SK-N-SH (cell line): Measurements from ENCODE around the gene TYROBP. TPM values are rescaled to one million over a fixed set of nuclear protein-coding genes. Genes with fewer than 3 reads are reported as not detected.

Source experiments
- CTCF ChIA-PET: fragments of 300-600, 350-600 bp; formaldehyde crosslinking; extraction: SDS; loops from one replicate; lab custom pipeline; 2021; lab: Yijun Ruan, JAX
- POLR2A ChIA-PET: fragments of 350-600 bp; sonication (Branson Sonifier 250); formaldehyde crosslinking; extraction: SDS; loops from one replicate; lab custom pipeline; 2020; ENCODE audit warnings: antibody characterized with exemption, inconsistent platforms; lab: Yijun Ruan, JAX
- DNase-seq: peaks from one replicate; pipeline ENCODE4 v3.0.0; 2012
- H2AFZ ChIP-seq: fragments of 200-600 bp; sonication (generic); 2 replicates; pipeline ENCODE4 v1.8.1; 2016; ENCODE audit warnings: antibody characterized with exemption, mild to moderate bottlenecking, low read depth
- H3F3A ChIP-seq: fragments of 200-600 bp; sonication (generic); replicated peaks from 2 replicates; pipeline ENCODE3; 2016; ENCODE audit warnings: antibody characterized with exemption, mild to moderate bottlenecking; ENCODE audit not compliant: insufficient read depth
- H3K27ac ChIP-seq, 2 experiments: fragments of 200-500 bp in 1 of 2; fragments of 200-600 bp in 1 of 2; sonication (Bioruptor generic) in 1 of 2; sonication (generic), shearing (Covaris generic) in 1 of 2; 2 replicates each; pipeline versions ENCODE4 v1.5.1 to v1.6.1; 2014 to 2016; ENCODE audit warnings: low read depth in 2 of 2, inconsistent platforms in 1 of 2, low read length in 1 of 2, mild to moderate bottlenecking in 1 of 2, mixed read lengths in 1 of 2
- H3K27me3 ChIP-seq: fragments of 200-600 bp; sonication (generic), shearing (Covaris generic); 2 replicates; pipeline ENCODE4 v1.6.1; 2016; ENCODE audit warnings: mixed run types; ENCODE audit not compliant: insufficient read depth
- H3K36me3 ChIP-seq, 2 experiments: fragments of 200-500 bp in 1 of 2; fragments of 200-600 bp in 1 of 2; sonication (Bioruptor generic) in 1 of 2; sonication (generic) in 1 of 2; replicated peaks in 1 of 2; 2 replicates each; pipeline versions ENCODE3 to v1.5.1; 2014 to 2016; ENCODE audit warnings: low read length in 1 of 2, mild to moderate bottlenecking in 1 of 2; ENCODE audit not compliant: insufficient read depth in 2 of 2, control insufficient read depth in 1 of 2
- H3K4me1 ChIP-seq, 2 experiments: fragments of 200-500 bp in 1 of 2; fragments of 200-600 bp in 1 of 2; sonication (Bioruptor generic) in 1 of 2; sonication (generic), shearing (Covaris generic) in 1 of 2; 2 replicates each; pipeline versions ENCODE4 v1.5.1 to v1.6.1; 2014 to 2016; ENCODE audit warnings: low read depth in 1 of 2, low read length in 1 of 2, mixed run types in 1 of 2; ENCODE audit not compliant: insufficient read depth in 2 of 2, control insufficient read depth in 1 of 2
- H3K4me2 ChIP-seq: fragments of 200-600 bp; sonication (generic), shearing (Covaris generic); 2 replicates; pipeline ENCODE4 v1.6.1; 2017; ENCODE audit warnings: mixed run types
- H3K4me3 ChIP-seq, 2 experiments: fragments of 200-500 bp in 1 of 2; fragments of 200-600 bp in 1 of 2; sonication (Bioruptor generic) in 1 of 2; sonication (generic), shearing (Covaris generic) in 1 of 2; 2 replicates each; pipeline versions ENCODE4 v1.5.1 to v1.8.1; 2014 to 2016; ENCODE audit warnings: low read depth in 2 of 2, inconsistent platforms in 1 of 2, low read length in 1 of 2, mild to moderate bottlenecking in 1 of 2, mixed read lengths in 1 of 2, moderate library complexity in 1 of 2
- H3K79me2 ChIP-seq: fragments of 200-600 bp; sonication (generic); 2 replicates; pipeline ENCODE4 v1.8.1; 2017; ENCODE audit warnings: mild to moderate bottlenecking; ENCODE audit not compliant: insufficient read depth
- H3K9ac ChIP-seq: fragments of 200-600 bp; sonication (generic); 2 replicates; pipeline ENCODE4 v1.6.1; 2017; ENCODE audit warnings: mixed run types
- H3K9me2 ChIP-seq: fragments of 200-600 bp; sonication (generic); 2 replicates; pipeline ENCODE4 v1.6.1; 2017; ENCODE audit warnings: mixed run types
- H3K9me3 ChIP-seq: fragments of 200-600 bp; sonication (generic); 2 replicates; pipeline ENCODE4 v1.6.1; 2017; ENCODE audit warnings: mixed run types, mild to moderate bottlenecking, moderate library complexity
- H4K20me1 ChIP-seq: fragments of 200-600 bp; sonication (generic); 2 replicates; pipeline ENCODE4 v1.6.1; 2017; ENCODE audit warnings: mild to moderate bottlenecking, mixed run types; ENCODE audit not compliant: insufficient read depth
- JUND ChIP-seq: IDR thresholded peaks from 2 replicates; pipeline ENCODE4 v1.4.0; 2012
- NRF1 ChIP-seq: IDR thresholded peaks from 2 replicates; pipeline ENCODE4 v1.6.1; 2012; ENCODE audit warnings: low read depth, mild to moderate bottlenecking, low read length
- POLR2AphosphoS5 ChIP-seq: IDR thresholded peaks from 2 replicates; pipeline ENCODE4 v1.6.1; 2012; ENCODE audit warnings: low read depth, low read length
- REST ChIP-seq: IDR thresholded peaks from 2 replicates; pipeline ENCODE4 v1.6.1; 2012; ENCODE audit warnings: mild to moderate bottlenecking, low read depth, low read length, moderate library complexity
- SIN3A ChIP-seq: IDR thresholded peaks from 2 replicates; pipeline ENCODE4 v1.6.1; 2012; ENCODE audit warnings: low read depth, mild to moderate bottlenecking, low read length, moderate library complexity, borderline replicate concordance
- SMC3 ChIP-seq: IDR thresholded peaks from 2 replicates; pipeline ENCODE4 v1.6.1; 2012; ENCODE audit warnings: low read depth, low read length, improper control_type of control experiment
- TCF12 ChIP-seq: IDR thresholded peaks from 2 replicates; pipeline ENCODE4 v1.4.0; 2012
- USF1 ChIP-seq: IDR thresholded peaks from 2 replicates; pipeline ENCODE4 v1.4.0; 2012; ENCODE audit warnings: low read depth, borderline replicate concordance
- WGBS: methylation state at CpG from one replicate; pipeline ENCODE4 v1.1.6; 2017; ENCODE audit warnings: low lambda C conversion rate; 5-methylcytosine and 5-hydroxymethylcytosine counted together
- polyA plus RNA-seq, 3 experiments: library from polyadenylated mRNA; depleted of rRNA; stranded (reverse); fragments of >200 nt; gene quantifications; 2 replicates each; pipeline ENCODE4 v1.2.3, GENCODE V29; 2012

The TYROBP gene
- polyA plus RNA-seq, 1 of the 3 experiments (the other 2 are of a cell fraction): not detected

GRCh38 chr19:35909684-35910035 lies 1.6 kb upstream of the TYROBP start:
- H3F3A ChIP-seq: no peaks in the 10 kb centered on the region
- H3K79me2 ChIP-seq: no peaks in the 10 kb centered on the region
- no peaks in the 10 kb centered on the region for H3K9me2 ChIP-seq
- H4K20me1 ChIP-seq: no peaks in the 10 kb centered on the region
- ChIA-PET POLR2A (no interaction called here), CTCF (interaction anchor here (1.0 kb wide), 1 partner anchor 12 kb away, joined by 3 read pairs; no protein-coding TSS in a partner anchor)
- no peaks in the 10 kb centered on the region for H3K36me3 ChIP-seq
- H3K4me2 ChIP-seq: no peak overlapping the region
- H3K9me3 ChIP-seq: no peaks in the 10 kb centered on the region
- H3K9ac ChIP-seq: no peak overlapping the region
- H3K4me1 ChIP-seq: no peaks in the 10 kb centered on the region
- no peak for TF ChIP-seq POLR2AphosphoS5
- no peak for TF ChIP-seq JUND
- no peak for TF ChIP-seq NRF1
- no peak for TF ChIP-seq USF1
- no peak for TF ChIP-seq REST
- H3K27ac ChIP-seq: no peak overlapping the region
- no peaks in the 10 kb centered on the region for H3K27me3 ChIP-seq
- no peak overlapping the region for H2AFZ ChIP-seq
- H3K4me3 ChIP-seq: no peak overlapping the region
- no peak for DNase-seq
- 68% methylated on average over 4 of the region's 6 CpGs for WGBS

- Histone ChIP-seq H3K4me3 (no peak overlapping the region), H3K4me1 (no peaks in the 10 kb centered on the region), H3K27me3 (no peaks in the 10 kb centered on the region), H3K4me2 (no peak overlapping the region), H3K27ac (no peak overlapping the region), H3K9me3 (no peaks in the 10 kb centered on the region), H3K9me2 (no peaks in the 10 kb centered on the region), H3K9ac (no peak overlapping the region), H2AFZ (no peak overlapping the region), H3F3A (no peaks in the 10 kb centered on the region), H4K20me1 (no peaks in the 10 kb centered on the region), H3K79me2 (no peaks in the 10 kb centered on the region), H3K36me3 (no peaks in the 10 kb centered on the region)
- TF ChIP-seq SMC3 (no peak), SIN3A (no peak), TCF12 (no peak), NRF1 (no peak), USF1 (no peak)
- 78% methylated on average over 9 of the region's 10 CpGs for WGBS
- ChIA-PET CTCF (interaction anchor here (0.9 to 1.0 kb wide), 2 partner anchors 12 to 22 kb away, joined by 3 read pairs; no protein-coding TSS in a partner anchor), POLR2A (no interaction called here)
- no peak for DNase-seq
These were observed 1.0 kb upstream of the TYROBP start for GRCh38 chr19:35908973-35909683.
